Stimulated activated CD4-positive, alpha-beta T cell treated with anti-CD3 and anti-CD28 coated beads, Interleukin-4, amount 100 ng/mL, for 48 hours (primary cell): ENCODE results near the gene MAVS.

Source experiments
- DNase-seq, 2 donors: peaks; one replicate each; pipeline ENCODE4 v3.0.0-alpha.2; 2020; ENCODE audit warnings: low read depth in 2 of 2

Gene MAVS

DNA sequence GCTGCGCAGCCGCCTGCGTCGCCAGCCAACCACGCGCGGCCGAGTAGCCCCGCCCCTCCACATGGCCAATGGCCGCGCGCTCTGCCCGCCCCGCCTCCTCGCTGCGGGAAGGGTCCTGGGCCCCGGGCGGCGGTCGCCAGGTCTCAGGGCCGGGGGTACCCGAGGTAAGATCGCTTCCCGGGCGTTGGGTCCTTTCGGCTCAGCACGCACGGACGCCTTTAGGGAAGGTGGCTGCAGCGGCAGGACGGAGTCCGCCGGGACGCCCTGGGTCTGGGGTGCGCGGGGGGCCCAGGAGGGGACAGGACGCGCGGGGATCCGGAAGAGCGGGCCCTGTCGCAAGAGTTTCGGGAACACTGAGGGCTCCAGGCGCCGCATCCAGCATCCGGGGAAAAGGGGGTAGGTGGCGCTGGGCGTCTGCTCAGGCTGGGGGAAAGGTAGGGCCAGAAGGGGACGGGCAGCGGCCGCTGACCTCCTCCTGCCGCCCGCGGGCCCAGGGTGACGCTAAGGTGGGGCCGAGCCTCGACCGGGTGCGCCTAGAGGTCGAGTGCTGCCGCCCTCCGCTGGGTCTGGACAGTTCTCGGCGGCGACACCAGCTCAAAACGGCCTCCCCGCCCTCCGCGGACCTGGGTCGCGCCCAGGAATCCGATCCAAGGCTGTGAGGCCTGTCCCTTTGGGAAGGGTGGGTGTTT lies at the start of gene MAVS:
Gene MAVS (plus strand): TSS at position 95 of the 689 bp plus-strand sequence. CDS start 7,791 bp downstream, outside the sequence.
- DNase-seq: peak; percentile 83 to 87

DNA sequence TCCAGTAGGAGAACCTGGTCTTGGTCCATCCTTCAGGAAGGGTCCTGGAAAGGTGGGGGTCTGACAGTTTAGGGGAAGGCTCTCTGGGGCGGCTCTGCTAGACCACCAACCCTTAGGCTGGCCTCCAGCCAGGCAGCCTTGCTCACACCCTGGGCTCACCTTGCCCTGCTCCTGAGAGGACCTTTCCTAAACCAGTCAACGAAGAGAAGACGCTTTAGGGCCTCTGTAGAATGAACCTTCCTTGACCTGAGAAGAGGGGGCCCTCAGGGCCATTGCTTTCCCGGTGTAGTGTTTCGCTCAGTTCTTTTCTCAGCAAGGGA lies 49.4 kb upstream of the MAVS start:
- DNase-seq: no peak

DNA sequence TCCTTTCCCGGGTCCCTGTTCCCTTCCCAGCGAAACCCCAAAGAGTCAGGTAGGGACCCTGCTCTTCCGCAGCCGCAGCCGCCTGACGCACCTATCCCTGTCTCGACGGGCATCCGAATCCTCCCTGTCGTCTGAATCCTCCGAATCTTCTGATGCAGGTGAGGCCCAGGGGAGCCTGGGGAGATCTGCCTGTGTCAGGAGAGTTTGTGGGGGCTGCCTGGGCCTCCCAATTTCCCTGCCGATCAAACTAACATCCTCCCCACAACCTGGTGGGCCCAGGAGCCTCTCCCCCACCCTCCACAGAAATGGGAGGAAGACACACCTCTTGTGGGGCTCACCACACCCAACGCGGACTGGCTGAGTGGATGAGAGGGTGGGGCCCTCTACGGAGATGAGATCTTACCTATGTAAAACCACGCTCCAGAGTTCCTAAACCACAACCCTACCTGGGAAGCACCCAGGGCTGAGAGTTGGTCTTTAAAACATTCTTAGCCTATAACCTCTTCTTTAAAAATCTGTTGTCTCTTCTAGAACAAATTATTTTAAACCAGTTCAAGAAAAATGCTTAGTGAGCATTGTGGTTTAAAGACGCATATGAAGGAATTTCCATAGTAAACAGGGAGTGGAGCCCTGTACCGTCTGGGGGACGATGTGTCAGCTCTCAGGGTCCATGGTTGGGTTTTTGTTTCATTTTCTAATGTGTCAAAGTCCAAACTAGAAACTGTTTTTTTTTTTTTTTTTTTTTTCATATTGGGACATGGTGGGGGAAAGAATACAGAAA lies 48.9 kb upstream of the MAVS start:
- peak in 1 of 2 donors; percentile 41 for DNase-seq

DNA sequence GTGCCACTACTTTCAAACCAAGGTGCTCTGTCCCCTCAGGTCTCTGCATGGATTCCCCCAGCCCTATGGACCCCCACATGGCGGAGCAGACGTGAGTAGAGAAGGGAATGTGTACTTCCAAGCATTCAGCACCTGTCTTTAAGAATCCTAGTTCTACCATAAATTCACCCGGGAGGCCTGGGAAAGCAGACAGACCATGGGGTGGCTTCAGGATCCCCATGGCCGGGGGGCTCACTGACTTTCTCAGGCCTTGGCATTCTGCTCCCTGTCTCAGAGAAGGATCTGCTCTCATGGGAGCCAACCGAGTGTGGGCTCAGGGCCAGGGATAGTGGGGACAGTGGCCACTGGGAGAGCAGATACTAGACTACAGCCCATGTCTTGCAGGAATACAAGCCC lies 48.3 kb upstream of the MAVS start:
- no peak for DNase-seq

DNA sequence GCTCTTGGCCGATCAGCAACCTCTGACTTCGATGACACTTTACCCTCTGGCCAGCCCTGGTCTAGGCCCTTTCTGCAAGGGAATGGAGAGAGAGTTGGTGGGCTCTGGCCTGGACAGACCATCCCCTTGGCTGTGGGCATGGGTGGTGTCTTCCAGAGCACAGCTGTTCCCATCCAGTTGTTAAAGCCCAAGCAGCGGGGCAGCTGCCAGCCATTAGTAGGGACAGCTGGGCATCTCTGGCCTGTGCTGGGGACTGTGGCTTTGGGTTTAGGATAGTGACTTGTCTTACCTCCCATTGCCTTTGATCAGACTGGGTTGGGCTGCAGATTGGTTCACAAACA lies 47.8 kb upstream of the MAVS start:
- no peak for DNase-seq

DNA sequence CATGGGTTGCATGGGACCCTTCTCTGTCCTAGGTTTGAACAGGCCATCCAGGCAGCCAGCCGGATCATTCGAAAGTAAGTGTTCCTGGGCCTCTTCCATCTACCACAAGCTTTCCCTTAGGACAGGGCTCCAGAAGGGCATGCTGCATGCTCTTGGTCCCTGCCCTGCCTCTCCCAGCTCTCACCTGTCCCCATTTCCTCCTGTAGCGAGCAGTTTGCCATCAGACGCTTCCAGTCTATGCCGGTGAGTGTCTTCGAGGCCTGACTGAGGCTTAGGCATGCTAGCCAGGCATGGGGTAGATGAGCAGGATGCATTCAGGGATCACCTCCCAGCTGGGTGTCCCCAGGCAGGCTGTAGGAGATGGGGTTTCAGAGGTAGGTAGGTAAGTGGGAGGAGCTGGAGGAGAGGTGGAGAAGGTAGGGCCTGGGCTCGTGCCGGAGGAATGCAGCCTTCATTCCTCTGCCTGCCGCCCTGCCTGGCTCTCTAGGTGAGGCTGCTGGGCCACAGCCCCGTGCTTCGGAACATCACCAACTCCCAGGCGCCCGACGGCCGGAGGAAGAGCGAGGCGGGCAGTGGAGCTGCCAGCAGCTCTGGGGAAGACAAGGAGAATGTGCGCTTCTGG lies 46.3 kb upstream of the MAVS start:
- no peak for DNase-seq

DNA sequence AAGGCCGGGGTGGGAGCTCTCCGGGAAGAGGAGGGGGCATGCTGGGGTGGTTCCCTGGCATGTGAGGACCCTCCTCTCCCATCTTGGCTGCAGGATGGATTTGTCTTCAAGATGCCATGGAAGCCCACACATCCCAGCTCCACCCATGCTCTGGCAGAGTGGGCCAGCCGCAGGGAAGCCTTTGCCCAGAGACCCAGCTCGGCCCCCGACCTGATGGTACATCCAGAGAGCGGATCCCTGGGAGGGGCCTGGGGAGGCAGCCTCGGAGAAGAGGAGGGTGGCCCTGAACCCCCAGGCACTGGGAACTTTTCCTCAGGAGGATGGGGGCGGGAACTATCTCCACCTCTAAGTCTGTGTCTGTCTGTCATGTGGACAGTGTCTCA lies 45.8 kb upstream of the MAVS start:
- DNase-seq: no peak

DNA sequence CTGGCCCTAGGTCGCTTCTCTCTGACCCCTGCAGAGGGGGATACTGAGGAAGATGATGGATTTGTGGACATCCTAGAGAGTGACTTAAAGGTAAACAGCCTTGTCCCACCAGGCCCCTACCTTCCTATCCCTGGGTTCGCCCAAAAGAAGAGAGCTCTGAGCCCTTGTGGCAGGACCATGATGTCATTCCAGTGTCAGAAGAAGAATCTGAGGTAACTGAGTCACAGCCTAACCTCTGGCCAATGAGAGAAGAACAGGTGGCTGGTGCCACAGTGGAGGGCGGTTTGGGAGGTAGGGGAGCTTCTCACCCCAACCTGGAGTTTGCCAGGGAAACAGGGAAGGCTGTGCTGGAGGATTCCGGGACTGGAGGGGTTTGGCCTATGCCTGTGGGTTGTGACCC lies 45.3 kb upstream of the MAVS start:
- no peak for DNase-seq

DNA sequence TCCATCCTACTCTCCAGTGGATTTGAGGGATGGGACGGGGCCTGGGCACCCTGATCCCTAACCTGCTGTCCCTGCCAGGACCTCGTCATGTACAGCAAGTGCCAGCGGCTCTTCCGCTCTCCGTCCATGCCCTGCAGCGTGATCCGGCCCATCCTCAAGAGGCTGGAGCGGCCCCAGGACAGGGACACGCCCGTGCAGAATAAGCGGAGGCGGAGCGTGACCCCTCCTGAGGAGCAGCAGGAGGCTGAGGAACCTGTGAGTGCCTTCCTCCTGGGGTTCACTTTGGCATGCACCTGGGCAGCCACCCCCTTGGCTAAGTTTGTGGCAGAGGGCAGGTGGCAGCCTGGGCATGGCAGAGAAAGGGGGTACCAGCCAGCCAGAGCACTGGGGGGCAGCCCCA lies 44.8 kb upstream of the MAVS start:
- no peak for DNase-seq

DNA sequence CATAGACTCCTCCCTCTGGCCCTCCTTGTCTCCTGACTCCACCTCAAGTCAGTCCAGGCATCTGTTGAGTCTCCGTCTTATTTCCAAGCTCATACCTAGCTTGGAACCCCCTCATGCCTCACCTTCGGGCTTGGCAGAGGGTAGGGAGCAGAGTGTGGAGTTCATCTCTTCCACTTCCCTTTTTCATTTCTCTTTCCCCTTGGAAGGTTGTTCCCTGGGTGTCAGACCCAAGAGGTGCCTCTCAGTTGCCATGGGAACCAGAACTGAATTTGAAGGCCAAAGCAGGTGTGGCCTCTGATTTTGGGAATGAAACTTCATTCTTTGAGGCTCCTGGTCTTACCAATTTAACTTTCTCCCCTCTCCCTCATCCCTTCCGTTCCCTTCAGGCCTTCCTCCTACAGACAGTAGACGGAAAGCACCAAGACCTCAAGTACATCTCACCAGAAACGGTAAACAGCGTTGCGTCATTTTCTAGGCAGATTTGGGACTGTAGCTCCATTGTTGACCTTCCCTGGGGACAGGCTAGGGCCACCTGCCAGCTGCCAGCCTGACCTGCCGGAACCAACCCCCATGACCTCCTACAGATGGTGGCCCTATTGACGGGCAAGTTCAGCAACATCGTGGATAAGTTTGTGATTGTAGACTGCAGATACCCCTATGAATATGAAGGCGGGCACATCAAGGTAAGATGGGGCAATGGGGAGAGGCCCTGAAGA lies 44.0 kb upstream of the MAVS start:
- DNase-seq: no peak

DNA sequence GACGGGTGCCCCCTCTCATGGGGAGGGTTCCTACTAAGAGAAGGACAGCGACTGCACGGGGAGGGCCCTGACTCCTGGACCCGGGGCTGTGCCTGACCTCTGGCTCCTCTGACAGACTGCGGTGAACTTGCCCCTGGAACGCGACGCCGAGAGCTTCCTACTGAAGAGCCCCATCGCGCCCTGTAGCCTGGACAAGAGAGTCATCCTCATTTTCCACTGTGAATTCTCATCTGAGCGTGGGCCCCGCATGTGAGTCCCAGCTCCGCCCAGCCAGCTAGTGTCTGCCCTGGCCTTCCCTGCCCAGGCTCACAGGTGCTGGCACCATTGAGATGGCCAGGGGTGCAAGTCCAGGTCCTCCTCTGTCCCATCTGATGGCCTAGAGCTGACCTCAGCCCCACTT lies 43.3 kb upstream of the MAVS start:
- DNase-seq: no peak

DNA sequence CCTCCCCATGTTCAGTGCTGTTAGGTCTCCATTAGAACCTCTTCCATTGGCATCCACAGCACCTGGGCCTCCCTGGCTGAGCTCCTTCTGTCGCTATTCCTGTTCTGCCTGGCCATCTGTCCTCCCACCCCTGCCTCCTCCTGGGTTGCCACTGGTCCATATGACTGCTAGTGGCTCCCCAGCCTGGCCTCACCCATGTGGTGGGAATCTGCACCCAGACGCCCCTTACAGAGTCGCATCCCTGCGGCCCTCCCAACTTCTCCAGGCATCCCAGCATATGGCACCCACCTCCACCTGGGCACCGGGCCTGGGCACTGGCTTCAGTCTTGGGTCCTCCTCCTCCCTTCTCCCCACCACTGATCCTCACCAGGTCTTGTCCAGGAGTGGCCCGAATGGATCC lies 42.8 kb upstream of the MAVS start:
- no peak for DNase-seq

DNA sequence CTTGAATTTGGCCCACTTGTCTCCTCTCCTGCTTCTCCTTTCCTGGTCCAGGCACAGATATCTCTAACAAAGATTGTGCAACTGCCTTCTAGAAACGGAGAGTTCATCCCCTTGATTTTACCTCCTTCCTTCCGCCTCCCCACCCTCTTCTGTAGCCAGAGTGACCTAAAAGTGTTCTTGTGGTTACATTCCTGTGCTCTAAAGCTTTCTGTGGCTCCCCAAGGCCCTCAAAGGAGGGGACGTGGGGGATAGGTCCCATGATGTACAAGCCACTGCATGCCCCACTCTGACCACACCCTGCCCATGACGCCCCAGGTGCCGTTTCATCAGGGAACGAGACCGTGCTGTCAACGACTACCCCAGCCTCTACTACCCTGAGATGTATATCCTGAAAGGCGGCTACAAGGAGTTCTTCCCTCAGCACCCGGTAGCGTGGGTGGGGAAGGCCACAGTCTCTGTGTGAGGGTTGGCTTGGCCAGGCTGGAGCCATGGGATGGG lies 42.3 kb upstream of the MAVS start:
- DNase-seq: no peak

DNA sequence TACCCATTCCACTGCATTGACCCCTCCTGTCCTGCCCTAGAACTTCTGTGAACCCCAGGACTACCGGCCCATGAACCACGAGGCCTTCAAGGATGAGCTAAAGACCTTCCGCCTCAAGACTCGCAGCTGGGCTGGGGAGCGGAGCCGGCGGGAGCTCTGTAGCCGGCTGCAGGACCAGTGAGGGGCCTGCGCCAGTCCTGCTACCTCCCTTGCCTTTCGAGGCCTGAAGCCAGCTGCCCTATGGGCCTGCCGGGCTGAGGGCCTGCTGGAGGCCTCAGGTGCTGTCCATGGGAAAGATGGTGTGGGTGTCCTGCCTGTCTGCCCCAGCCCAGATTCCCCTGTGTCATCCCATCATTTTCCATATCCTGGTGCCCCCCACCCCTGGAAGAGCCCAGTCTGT lies 41.9 kb upstream of the MAVS start:
- no peak for DNase-seq

DNA sequence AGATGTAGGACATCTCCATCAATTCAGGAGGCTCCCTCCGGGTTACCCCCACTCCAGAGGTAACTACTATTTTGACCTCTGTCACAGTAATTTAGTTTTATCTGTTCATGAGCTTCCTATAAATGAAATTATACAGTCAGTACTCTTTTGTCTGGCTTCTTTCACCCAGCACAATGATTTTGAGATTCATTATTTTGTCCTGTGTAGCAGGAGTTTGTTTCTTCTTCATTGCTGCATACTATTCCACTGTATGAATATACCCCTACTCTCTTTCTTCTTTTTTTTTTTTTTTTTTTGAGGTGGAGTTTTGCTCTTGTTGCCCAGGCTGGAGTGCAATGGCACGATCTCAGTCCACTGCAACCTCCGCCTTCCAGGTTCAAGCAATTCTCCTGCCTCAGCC lies 38.1 kb upstream of the MAVS start:
- no peak for DNase-seq

DNA sequence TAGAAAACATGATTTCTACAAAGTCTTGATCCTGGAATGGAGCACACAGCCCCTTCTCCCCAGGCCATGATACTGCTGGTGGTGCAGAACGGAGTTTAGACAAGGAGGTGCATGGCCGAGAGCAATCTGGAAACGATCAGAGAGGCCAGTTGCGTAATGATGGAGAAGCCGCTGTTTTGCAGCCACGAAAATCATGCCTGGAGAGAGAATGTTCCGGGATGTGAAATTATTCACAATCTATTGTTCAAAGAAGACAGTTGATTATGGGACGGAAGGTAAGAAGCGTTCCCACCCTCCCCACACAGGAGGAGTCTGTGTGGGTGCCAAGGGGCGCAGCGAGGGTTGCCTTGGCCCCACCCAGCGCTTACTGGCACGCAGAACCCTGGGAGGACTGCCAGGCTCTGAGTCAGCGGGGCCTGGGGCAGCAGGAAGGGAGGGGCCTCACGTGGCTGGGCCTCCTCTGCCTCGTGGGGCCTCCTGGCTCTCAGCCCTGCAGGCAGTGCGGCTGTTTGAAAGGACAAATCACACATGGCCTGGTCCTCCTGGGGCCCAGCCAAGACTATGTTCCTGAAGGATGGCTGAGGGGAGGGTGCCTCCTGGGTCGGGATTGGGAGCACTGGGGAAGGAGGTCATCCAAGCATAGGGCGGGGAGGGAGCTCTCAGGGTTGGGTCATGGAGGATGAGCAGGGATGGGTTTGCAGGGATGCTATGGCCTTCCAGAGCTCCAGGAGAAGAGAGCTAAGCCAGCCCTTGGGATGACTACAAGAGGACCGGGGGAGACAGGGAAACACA lies 35.0 kb upstream of the MAVS start:
- DNase-seq: peak; percentile 87 to 92

DNA sequence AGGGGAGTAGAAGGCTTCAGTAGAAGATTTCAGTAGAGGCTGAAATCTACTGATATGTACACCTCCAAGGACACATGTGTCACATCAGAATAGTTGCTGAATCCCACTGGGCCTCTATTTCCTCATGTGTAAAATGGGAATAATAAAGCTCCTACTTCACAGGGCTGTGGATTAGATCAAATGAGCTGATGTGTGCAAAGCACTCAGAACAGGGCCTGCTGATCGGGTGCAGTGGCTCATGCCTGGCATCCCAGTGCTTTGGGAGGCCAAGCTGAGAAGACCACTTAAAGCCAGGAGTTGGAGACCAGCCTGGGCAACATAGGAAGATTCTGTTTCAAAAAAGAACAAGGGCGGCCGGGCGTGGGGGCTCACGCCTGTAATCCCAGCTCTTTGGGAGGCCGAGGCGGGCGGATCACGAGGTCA lies 34.4 kb upstream of the MAVS start:
- DNase-seq: no peak

DNA sequence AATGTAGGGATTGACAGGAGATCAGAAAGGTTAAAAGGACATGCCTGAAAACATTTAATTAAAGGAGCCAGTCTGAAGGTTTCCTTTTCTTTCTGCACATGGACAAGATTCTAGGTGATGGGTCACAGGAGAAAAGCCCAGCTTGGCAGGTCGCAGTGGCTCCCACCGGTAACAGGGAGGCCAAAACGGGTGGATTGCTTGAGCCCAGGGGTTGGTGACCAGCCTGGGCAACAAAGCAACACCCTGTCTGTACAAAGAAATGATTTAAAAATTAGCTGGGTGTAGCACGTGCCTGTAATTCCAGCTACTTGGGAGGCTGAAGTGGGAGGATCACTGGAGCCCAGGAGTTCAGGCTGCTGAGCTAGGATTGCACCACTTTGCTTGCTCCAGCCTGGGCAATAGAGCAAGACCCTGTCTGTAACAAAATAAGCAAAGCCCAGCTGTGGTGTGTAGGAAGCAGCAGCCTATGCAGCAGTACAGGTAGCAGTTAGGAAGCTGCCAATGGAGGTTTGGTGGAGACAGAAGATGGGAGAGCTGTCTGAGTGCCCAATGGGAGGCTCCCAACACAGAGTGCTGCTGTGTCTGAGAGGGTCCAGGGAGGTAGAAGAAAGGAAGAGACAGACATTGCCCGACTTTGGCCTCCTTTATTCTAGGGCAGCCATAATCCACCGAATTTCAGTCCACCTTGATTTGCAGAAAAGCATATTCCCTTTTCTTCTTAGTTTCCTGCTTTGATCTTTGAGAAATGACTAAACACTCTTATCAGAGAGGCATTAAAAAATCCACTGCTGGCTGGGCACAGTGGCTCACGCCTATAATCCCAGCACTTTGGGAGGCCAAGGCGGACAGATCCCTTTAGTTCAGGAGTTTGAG lies 33.4 kb upstream of the MAVS start:
- no peak for DNase-seq

DNA sequence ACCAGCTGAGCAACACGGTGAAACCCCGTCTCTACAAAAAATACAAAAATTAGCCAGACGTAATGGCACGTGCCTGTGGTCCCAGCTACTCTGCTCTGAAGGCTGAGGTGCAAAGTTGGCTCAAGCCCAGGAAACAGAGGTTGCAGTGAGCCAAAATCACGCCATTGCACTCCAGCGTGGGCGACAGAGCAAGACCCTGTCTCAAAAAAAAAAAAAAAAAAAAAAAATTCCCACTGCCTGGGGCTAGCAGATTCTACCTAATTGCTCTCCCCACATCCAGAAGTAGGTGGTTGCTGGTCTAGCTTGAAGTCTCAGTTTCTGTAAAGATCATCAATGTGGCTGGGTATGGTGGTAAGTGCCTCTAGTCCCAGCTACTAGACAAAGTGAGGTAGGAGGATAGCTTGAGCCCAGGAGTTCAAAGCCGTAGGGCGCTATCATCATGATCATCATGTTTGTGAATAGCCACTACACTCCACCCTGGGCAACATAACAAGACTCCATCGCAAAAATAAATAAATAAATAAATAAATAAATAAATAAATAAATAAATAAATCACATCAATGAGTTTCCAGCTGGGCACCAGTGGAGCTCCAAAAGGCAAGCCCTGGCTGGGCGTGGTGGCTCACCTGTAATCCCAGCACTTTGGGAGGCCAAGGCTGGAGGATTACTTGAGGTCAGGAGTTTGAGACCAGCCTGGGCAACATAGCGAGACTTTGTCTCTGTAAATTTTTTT lies 32.6 kb upstream of the MAVS start:
- DNase-seq: no peak

DNA sequence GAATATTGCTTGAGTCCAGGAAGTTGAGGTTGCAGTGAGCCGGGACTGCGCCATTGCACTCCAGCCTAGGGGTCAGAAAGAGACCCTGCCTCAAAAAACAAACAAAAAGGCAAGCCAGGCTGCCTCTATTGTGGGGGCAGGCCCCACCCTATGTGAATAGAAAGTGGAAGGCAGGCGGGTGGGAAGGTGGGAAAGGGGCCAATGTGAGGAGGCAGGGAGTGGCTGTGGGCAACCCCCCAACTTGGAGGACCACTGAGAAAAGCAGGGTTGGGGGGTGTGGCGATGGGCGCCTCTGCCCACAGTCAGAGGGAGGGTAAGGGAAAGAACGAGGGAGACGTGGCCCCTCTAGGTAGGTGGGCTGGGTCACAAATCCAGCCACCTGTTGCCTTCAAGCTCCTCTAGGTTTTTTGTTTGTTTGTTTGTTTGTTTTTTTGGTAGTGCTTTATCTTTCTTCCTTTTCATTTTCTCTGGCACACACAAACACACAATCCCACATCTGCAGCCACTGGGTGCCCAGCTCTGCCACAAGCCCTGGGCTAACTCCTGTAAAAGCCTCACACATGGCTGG lies 31.6 kb upstream of the MAVS start:
- DNase-seq: no peak
